ENCODE measurements around the gene HCRT. TPM values are rescaled to one million over a fixed set of nuclear protein-coding genes. Genes with fewer than 3 reads are reported as not detected.
A peak's percentile ranks its signal among the peaks of the same experiment; 100 is the strongest.
"Not testable (repeated sequence)": the region's sequence is repeated elsewhere in the genome, so short reads cannot be mapped to it uniquely, and the experiment has no call there.

Gene HCRT
- total RNA-seq, 1 experiment from 2014 or later, result not detected

DNA sequence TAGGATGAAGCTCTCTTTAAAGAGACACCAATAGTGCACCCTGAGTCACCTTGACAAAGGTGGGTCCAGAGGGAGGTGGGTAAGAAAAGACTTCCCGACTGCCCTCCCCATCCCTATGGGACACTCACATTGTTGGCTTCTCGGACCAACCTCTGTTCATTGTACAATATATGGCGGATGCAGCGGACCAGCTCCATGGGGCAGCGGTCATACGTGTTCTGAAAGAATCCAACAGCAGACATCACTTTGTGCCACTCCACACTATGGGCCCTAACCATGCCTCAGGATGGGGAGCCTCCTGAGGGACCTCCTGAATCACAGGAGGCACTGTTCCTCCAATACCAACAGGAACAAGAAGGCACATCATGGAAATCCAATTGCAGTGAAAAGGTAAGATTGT lies 39.4 kb upstream of the HCRT start:
- intact Hi-C loops (cut with micrococcal nuclease; ENCODE audit: unreplicated experiment), result no loop called here
- ChIA-PET CTCF (no interaction called here), POLR2A (ENCODE audit: low non-redundant PET) (interaction anchor here (0.6 kb wide), 1 partner anchor 1353 kb away, joined by 6 read pairs; no protein-coding TSS in a partner anchor)
- Histone ChIP-seq H3K4me3 (ENCODE audit: low read depth, low read length, poor library complexity, severe bottlenecking) (no peak overlapping the region), H3K4me1 (ENCODE audit: insufficient read depth, low read length, poor library complexity, severe bottlenecking) (no peaks in the 10 kb centered on the region), H3K36me3 (ENCODE audit: insufficient read depth, low read length, poor library complexity, severe bottlenecking) (no peaks in the 10 kb centered on the region), H3K27me3 (replicated peaks; ENCODE audit: insufficient read depth, low read depth, low read length, poor library complexity) (no peaks in the 10 kb centered on the region), H3K9me3 (ENCODE audit: low read depth, low read length, poor library complexity, severe bottlenecking) (no peaks in the 10 kb centered on the region), H3K27ac (ENCODE audit: low read depth, low read length, poor library complexity, severe bottlenecking) (no peak overlapping the region)
- DNase-seq (ENCODE audit: low spot score), result no peak
- TF ChIP-seq EZH2 (IDR thresholded peaks at IDR 0.05; ENCODE audit: borderline replicate concordance, low read depth, low read length, poor library complexity, severe bottlenecking), result no peak
- TF ChIP-seq, protein P1, sequence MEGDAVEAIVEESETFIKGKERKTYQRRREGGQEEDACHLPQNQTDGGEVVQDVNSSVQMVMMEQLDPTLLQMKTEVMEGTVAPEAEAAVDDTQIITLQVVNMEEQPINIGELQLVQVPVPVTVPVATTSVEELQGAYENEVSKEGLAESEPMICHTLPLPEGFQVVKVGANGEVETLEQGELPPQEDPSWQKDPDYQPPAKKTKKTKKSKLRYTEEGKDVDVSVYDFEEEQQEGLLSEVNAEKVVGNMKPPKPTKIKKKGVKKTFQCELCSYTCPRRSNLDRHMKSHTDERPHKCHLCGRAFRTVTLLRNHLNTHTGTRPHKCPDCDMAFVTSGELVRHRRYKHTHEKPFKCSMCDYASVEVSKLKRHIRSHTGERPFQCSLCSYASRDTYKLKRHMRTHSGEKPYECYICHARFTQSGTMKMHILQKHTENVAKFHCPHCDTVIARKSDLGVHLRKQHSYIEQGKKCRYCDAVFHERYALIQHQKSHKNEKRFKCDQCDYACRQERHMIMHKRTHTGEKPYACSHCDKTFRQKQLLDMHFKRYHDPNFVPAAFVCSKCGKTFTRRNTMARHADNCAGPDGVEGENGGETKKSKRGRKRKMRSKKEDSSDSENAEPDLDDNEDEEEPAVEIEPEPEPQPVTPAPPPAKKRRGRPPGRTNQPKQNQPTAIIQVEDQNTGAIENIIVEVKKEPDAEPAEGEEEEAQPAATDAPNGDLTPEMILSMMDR (conservative IDR thresholded peaks at IDR 0.05; ENCODE audit: low read depth, low read length), result no peak
- BruUV-seq (replicated peaks), result no TSS peak

DNA sequence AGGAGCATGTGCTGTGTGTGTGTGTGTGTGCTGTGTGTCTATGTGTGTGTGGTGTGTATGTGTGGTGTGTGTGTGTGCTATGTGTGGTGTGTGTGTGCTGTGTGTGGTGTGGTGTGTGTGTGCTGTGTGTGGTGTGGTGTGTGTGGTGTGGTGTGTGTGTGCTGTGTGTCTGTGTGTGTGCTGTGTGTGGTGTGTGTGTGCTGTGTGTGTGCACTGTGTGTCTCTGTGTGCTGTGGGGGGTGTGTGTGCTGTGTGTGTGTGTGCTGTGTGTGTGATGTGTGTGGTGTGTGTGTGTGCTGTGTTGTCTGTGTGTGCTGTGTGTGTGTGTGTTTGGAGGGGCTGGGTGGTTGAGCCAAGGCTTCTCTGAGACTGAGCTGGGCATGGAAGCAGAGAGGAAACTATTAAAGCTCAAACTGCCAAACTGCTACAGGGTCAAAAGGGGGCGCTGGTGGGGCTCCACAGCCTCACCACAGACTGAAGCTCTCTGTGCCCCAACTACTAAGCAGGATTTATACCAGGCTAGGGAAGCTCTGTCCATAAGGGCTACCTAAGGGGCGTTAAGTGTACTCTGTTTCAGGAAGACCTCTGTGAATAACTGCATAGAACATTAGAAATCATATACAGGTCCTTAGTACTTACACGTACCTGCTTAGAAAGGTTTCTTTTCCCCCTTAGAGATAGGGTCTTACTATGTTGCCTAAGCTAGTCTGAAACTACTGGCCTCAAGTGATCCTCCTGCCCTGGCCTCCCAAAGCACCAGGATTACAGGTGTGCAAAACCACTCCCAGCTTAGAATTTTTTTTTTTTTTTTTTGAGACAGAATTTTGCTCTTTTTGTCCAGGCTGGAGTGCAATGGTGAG lies 36.9 kb upstream of the HCRT start:
- Histone ChIP-seq H3K27ac (ENCODE audit: low read depth, low read length, poor library complexity, severe bottlenecking) (no peak overlapping the region), H3K9me3 (ENCODE audit: low read depth, low read length, poor library complexity, severe bottlenecking) (no peaks in the 10 kb centered on the region), H3K4me1 (ENCODE audit: insufficient read depth, low read length, poor library complexity, severe bottlenecking) (no peaks in the 10 kb centered on the region), H3K36me3 (ENCODE audit: insufficient read depth, low read length, poor library complexity, severe bottlenecking) (no peaks in the 10 kb centered on the region), H3K27me3 (replicated peaks; ENCODE audit: insufficient read depth, low read depth, low read length, poor library complexity) (no peaks in the 10 kb centered on the region), H3K4me3 (ENCODE audit: low read depth, low read length, poor library complexity, severe bottlenecking) (no peak overlapping the region)
- DNase-seq (ENCODE audit: low spot score), result peak; percentile 35
- no TSS peak for BruUV-seq (replicated peaks)
- intact Hi-C loops (cut with micrococcal nuclease; ENCODE audit: unreplicated experiment), result no loop called here
- ChIA-PET CTCF (interaction anchor here (1.0 to 1.3 kb wide), 3 partner anchors 90 to 184 kb away, joined by 3 to 10 read pairs (median 4); no protein-coding TSS in a partner anchor), POLR2A (ENCODE audit: low non-redundant PET) (no interaction called here)
- TF ChIP-seq, protein P1 (conservative IDR thresholded peaks at IDR 0.05; ENCODE audit: low read depth, low read length), result peak; percentile 62
- no peak for TF ChIP-seq EZH2 (IDR thresholded peaks at IDR 0.05; ENCODE audit: borderline replicate concordance, low read depth, low read length, poor library complexity, severe bottlenecking)

DNA sequence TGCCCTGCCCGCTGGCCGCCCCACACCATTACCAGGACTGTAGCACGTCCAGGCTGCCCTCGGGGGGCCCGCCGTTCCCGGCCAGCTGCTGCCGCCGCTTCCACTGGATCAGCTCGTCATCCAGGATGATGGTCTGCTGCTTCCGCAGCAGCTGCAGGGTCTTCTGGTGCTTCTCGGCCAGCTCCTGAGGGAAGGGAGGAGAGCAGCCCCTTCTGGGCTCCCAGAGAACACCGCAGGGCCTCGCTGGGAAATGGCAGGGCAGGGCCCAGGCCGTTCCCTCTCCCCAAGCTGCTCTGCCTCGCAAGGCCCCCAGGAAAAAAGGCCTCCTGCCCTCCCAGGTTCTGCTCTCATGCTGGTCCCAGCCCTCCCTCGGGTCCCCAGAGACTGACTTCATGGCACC lies 34.0 kb upstream of the HCRT start:
- DNase-seq (ENCODE audit: low spot score); H3K27me3 ChIP-seq (replicated peaks; ENCODE audit: insufficient read depth, low read depth, low read length, poor library complexity); CTCF ChIA-PET; BruUV-seq (replicated peaks); H3K27ac ChIP-seq (ENCODE audit: low read depth, low read length, poor library complexity, severe bottlenecking); H3K4me3 ChIP-seq (ENCODE audit: low read depth, low read length, poor library complexity, severe bottlenecking); H3K9me3 ChIP-seq (ENCODE audit: low read depth, low read length, poor library complexity, severe bottlenecking); POLR2A ChIA-PET (ENCODE audit: low non-redundant PET); H3K4me1 ChIP-seq (ENCODE audit: insufficient read depth, low read length, poor library complexity, severe bottlenecking); intact Hi-C loops (cut with micrococcal nuclease; ENCODE audit: unreplicated experiment); H3K36me3 ChIP-seq (ENCODE audit: insufficient read depth, low read length, poor library complexity, severe bottlenecking): not testable (repeated sequence)
